Panc1 (cell line): Measurements from ENCODE around the gene CCBE1.

Experiments used
- CTCF ChIP-seq: fragments of 450-650 bp; IDR thresholded peaks from 2 replicates; pipeline ENCODE4 v1.5.1; 2017; ENCODE audit warnings: mild to moderate bottlenecking
- SIN3A ChIP-seq: IDR thresholded peaks from 2 replicates; pipeline ENCODE4 v1.6.1; 2012; ENCODE audit warnings: low read depth, mild to moderate bottlenecking, low read length, moderate library complexity, borderline replicate concordance; ENCODE audit not compliant: insufficient read depth

DNA sequence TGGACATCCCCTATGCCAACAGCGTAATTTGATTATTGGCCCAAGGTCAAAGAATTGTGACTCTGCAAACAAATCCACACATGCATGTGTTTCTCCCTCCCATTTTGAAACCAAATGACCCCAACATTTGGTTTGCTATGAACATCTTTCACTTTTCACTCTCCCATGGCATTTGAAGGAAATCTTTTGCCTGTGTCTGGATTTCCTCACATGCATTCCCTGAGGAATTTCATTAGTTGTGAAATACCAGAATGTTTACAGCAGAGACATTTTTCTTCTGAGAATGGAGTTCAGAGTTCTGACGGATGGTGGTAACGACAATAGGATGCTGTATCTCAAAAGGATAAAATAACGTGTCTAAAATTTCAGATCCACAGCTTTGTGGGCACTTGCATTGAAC, 277.8 kb downstream of the CCBE1 start:
- TF ChIP-seq CTCF = no peak
- no peak for TF ChIP-seq SIN3A
